ENCODE measurements around the gene MCHR1. TPM values are rescaled to one million over a fixed set of nuclear protein-coding genes. Genes with fewer than 3 reads are reported as not detected.

MCHR1 gene
- total and polyA plus RNA-seq, 9 of the 15 experiments (the other 6 are each of a cell fraction or from before 2014, with no cell fraction given), result 0.03 to 0.50 TPM; not detected in 7

DNA sequence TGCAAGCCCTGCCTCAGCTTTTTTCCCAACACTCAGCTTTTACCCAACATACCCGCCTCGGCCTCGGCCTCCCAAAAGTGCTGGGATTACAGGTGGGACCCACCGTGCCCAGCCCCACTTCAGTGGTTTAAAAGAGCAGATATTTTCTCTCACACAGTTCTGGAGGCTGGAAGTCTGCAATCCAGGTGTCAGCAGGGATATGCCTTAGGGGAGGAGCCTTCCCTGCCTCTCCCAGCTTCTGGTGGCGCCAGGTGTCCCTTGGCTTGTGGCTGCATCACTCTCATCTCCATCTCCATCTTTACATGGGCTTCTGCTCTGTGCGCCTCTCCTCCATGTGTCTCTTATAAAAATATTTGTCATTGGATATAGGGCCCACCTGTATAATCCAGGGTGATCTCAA, 50.0 kb downstream of the MCHR1 start:
- no peaks in the 10 kb centered on the region; a peak in 1 of 5 replicates for H3K4me1 ChIP-seq (replicated peaks in 1 of 2; ENCODE audit: control insufficient read depth in 2 of 2, insufficient read depth in 2 of 2, low read length in 2 of 2)
- no peak overlapping the region for H2AFZ ChIP-seq (ENCODE audit: low read depth, low read length)
- no peaks in the 10 kb centered on the region for H3K36me3 ChIP-seq (ENCODE audit: control insufficient read depth, insufficient read depth, low read length)
- no peaks in the 10 kb centered on the region for H4K20me1 ChIP-seq (replicated peaks; ENCODE audit: control insufficient read depth, insufficient read depth, low read length)
- H3K9me3 ChIP-seq (replicated peaks; ENCODE audit: control insufficient read depth, insufficient read depth, low read depth, low read length), result no peaks in the 10 kb centered on the region
- ATAC-seq, result no peak
- ChIA-PET CTCF (ENCODE audit: low intra/inter-chr PET ratio) (no interaction called here), POLR2A (interaction anchor here (0.6 kb wide), 1 partner anchor 225 kb away, joined by 3 read pairs; no protein-coding TSS in a partner anchor)
- BruUV-seq (replicated peaks), result no TSS peak
- H3K27me3 ChIP-seq (ENCODE audit: control insufficient read depth in 2 of 2, insufficient read depth in 2 of 2, low read length in 2 of 2), result no peaks in the 10 kb centered on the region; a peak in 1 of 5 replicates
- no peak overlapping the region for H3K9ac ChIP-seq (ENCODE audit: insufficient read depth in 1 of 2, low read depth in 2 of 2, low read length in 2 of 2)
- no peaks in the 10 kb centered on the region for H3K79me2 ChIP-seq (ENCODE audit: control insufficient read depth, insufficient read depth, low read length)
- no peak overlapping the region for H3K4me3 ChIP-seq
- no peak for DNase-seq (ENCODE audit: extremely low read depth in 1 of 4, low spot score in 3 of 4)
- no peak overlapping the region for H3K27ac ChIP-seq (ENCODE audit: extremely low read depth, low read depth, low read length)
- no peak for FAIRE-seq
- intact Hi-C loops (cut with micrococcal nuclease) (no loop called here), in situ Hi-C loops (cut with MboI) (no loop called here)
- H3K4me2 ChIP-seq (ENCODE audit: insufficient read depth, low read length), result no peak overlapping the region
- no CpG with 5 or more reads among the region's 6 CpGs for WGBS (ENCODE audit: insufficient coverage, low coverage, missing lambda C conversion rate)
- H3K9me1 ChIP-seq (ENCODE audit: control insufficient read depth, insufficient read depth, low read length), result no peaks in the 10 kb centered on the region
- TF ChIP-seq KDM5B (IDR thresholded peaks at IDR 0.05; ENCODE audit: insufficient replicate concordance, low read depth, low read length), result no peak
- no peak for TF ChIP-seq TSC22D4 (tag; IDR thresholded peaks at IDR 0.05)
- TF ChIP-seq, protein P1, sequence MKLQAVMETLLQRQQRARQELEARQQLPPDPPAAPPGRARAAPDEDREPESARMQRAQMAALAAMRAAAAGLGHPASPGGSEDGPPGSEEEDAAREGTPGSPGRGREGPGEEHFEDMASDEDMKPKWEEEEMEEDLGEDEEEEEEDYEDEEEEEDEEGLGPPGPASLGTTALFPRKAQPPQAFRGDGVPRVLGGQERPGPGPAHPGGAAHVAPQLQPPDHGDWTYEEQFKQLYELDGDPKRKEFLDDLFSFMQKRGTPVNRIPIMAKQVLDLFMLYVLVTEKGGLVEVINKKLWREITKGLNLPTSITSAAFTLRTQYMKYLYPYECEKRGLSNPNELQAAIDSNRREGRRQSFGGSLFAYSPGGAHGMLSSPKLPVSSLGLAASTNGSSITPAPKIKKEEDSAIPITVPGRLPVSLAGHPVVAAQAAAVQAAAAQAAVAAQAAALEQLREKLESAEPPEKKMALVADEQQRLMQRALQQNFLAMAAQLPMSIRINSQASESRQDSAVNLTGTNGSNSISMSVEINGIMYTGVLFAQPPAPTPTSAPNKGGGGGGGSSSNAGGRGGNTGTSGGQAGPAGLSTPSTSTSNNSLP (IDR thresholded peaks at IDR 0.05; ENCODE audit: borderline replicate concordance, low read depth, low read length), result no peak
- TF ChIP-seq YBX1 (IDR thresholded peaks at IDR 0.05), result no peak
- no peak for TF ChIP-seq HLTF (IDR thresholded peaks at IDR 0.05)
- no peak for TF ChIP-seq SMARCE1 (IDR thresholded peaks at IDR 0.05)
- TF ChIP-seq, protein P2, sequence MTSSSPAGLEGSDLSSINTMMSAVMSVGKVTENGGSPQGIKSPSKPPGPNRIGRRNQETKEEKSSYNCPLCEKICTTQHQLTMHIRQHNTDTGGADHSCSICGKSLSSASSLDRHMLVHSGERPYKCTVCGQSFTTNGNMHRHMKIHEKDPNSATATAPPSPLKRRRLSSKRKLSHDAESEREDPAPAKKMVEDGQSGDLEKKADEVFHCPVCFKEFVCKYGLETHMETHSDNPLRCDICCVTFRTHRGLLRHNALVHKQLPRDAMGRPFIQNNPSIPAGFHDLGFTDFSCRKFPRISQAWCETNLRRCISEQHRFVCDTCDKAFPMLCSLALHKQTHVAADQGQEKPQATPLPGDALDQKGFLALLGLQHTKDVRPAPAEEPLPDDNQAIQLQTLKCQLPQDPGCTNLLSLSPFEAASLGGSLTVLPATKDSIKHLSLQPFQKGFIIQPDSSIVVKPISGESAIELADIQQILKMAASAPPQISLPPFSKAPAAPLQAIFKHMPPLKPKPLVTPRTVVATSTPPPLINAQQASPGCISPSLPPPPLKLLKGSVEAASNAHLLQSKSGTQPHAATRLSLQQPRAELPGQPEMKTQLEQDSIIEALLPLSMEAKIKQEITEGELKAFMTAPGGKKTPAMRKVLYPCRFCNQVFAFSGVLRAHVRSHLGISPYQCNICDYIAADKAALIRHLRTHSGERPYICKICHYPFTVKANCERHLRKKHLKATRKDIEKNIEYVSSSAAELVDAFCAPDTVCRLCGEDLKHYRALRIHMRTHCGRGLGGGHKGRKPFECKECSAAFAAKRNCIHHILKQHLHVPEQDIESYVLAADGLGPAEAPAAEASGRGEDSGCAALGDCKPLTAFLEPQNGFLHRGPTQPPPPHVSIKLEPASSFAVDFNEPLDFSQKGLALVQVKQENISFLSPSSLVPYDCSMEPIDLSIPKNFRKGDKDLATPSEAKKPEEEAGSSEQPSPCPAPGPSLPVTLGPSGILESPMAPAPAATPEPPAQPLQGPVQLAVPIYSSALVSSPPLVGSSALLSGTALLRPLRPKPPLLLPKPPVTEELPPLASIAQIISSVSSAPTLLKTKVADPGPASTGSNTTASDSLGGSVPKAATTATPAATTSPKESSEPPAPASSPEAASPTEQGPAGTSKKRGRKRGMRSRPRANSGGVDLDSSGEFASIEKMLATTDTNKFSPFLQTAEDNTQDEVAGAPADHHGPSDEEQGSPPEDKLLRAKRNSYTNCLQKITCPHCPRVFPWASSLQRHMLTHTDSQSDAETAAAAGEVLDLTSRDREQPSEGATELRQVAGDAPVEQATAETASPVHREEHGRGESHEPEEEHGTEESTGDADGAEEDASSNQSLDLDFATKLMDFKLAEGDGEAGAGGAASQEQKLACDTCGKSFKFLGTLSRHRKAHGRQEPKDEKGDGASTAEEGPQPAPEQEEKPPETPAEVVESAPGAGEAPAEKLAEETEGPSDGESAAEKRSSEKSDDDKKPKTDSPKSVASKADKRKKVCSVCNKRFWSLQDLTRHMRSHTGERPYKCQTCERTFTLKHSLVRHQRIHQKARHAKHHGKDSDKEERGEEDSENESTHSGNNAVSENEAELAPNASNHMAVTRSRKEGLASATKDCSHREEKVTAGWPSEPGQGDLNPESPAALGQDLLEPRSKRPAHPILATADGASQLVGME (CRISPR knock-in tag; IDR thresholded peaks at IDR 0.05), result no peak
- TF ChIP-seq ZBTB12 (CRISPR knock-in tag; IDR thresholded peaks at IDR 0.05), result no peak
- TF ChIP-seq STAG1 (CRISPR knock-in tag; IDR thresholded peaks at IDR 0.05; ENCODE audit: borderline replicate concordance), result no peak
- no peak for TF ChIP-seq ZNF12 (CRISPR knock-in tag; IDR thresholded peaks at IDR 0.05)
- no peak for TF ChIP-seq ZNF785 (CRISPR knock-in tag; IDR thresholded peaks at IDR 0.05)
- TF ChIP-seq, protein P3, sequence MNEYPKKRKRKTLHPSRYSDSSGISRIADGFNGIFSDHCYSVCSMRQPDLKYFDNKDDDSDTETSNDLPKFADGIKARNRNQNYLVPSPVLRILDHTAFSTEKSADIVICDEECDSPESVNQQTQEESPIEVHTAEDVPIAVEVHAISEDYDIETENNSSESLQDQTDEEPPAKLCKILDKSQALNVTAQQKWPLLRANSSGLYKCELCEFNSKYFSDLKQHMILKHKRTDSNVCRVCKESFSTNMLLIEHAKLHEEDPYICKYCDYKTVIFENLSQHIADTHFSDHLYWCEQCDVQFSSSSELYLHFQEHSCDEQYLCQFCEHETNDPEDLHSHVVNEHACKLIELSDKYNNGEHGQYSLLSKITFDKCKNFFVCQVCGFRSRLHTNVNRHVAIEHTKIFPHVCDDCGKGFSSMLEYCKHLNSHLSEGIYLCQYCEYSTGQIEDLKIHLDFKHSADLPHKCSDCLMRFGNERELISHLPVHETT (CRISPR knock-in tag; conservative IDR thresholded peaks at IDR 0.05 in 1 of 2, IDR thresholded peaks at IDR 0.05 in 1 of 2), result no peak

Measured in K562 (cell line).